ENCODE results near the gene GMDS. TPM values are rescaled to one million over a fixed set of nuclear protein-coding genes. Genes with fewer than 3 reads are reported as not detected.

GMDS gene
- total and polyA plus RNA-seq, 2 of the 8 experiments (the other 6 are each of a cell fraction or from before 2014, with no cell fraction given) = 16.8 to 50.0 TPM

GRCh38 chr6:2016040-2016439 is 229.4 kb downstream of the GMDS start:
- H2BK5ac ChIP-seq (ENCODE audit: low read depth, low read length) = no peak overlapping the region
- POLR2A ChIA-PET (ENCODE audit: partially characterized antibody) = no interaction called here
- no peak overlapping the region for H4K8ac ChIP-seq (ENCODE audit: extremely low read depth, insufficient read depth, low read length)
- H4K91ac ChIP-seq (replicated peaks; ENCODE audit: insufficient read length, low read length) = no peak overlapping the region
- H2BK120ac ChIP-seq (replicated peaks; ENCODE audit: low read depth, low read length) = no peak overlapping the region
- peaks cover 0 to 3% of the 10 kb centered on the region in 2 experiments; a peak in 1 of 4 replicates for H3K9me3 ChIP-seq (ENCODE audit: insufficient read depth in 2 of 2, low read depth in 1 of 2, low read length in 1 of 2)
- no peaks in the 10 kb centered on the region for H3K79me2 ChIP-seq (ENCODE audit: control insufficient read depth in 1 of 2, insufficient read depth in 2 of 2, low read length in 2 of 2)
- no peak overlapping the region for H2AK5ac ChIP-seq (ENCODE audit: low read depth, low read length)
- H3K79me1 ChIP-seq (ENCODE audit: low read depth, low read length) = no peaks in the 10 kb centered on the region
- no peak overlapping the region for H3K9ac ChIP-seq (replicated peaks in 1 of 4; ENCODE audit: extremely low read depth in 1 of 4, low read depth in 3 of 4, low read length in 3 of 4)
- H2BK12ac ChIP-seq (ENCODE audit: low read depth, low read length) = no peak overlapping the region
- H3K4me2 ChIP-seq (ENCODE audit: insufficient read depth in 1 of 2, low read depth in 2 of 2, low read length in 2 of 2) = no peak overlapping the region
- no peak overlapping the region for H2AFZ ChIP-seq (ENCODE audit: low read length)
- H2BK20ac ChIP-seq (ENCODE audit: low read length) = no peak overlapping the region
- H3K27me3 ChIP-seq (replicated peaks in 1 of 4; ENCODE audit: control insufficient read depth in 3 of 4, extremely low read depth in 1 of 4, insufficient read depth in 3 of 4, low read length in 3 of 4) = no peaks in the 10 kb centered on the region
- H3K36me3 ChIP-seq (ENCODE audit: control insufficient read depth in 2 of 4, insufficient read depth in 4 of 4, low read length in 3 of 4) = no peaks in the 10 kb centered on the region
- H3K18ac ChIP-seq (ENCODE audit: extremely low read depth, low read length) = no peak overlapping the region
- H3K4me3 ChIP-seq (ENCODE audit: extremely low read depth in 1 of 4, insufficient read depth in 2 of 4, low read depth in 3 of 4, low read length in 4 of 4) = no peak overlapping the region
- H3K4me1 ChIP-seq (replicated peaks in 1 of 4; ENCODE audit: control insufficient read depth in 3 of 4, insufficient read depth in 4 of 4, low read length in 3 of 4) = peaks cover 0 to under 1% (median 0%) of the 10 kb centered on the region in 4 experiments; a peak in 1 of 7 replicates
- no peaks in the 10 kb centered on the region for H4K20me1 ChIP-seq (replicated peaks in 1 of 2; ENCODE audit: control insufficient read depth in 1 of 2, insufficient read depth in 2 of 2, low read length in 2 of 2)
- no peak overlapping the region for H2BK15ac ChIP-seq (ENCODE audit: low read length)
- 84% methylated on average over 2 of the region's 4 CpGs; no CpG with 5 or more reads in 1 of the 2 experiments for WGBS, 2 experiments (ENCODE audit: extremely low coverage in 1 of 2, insufficient coverage in 1 of 2, insufficient read length in 1 of 2, insufficient replicate concordance in 2 of 2, low coverage in 1 of 2, low lambda C conversion rate in 2 of 2, missing lambda C conversion rate in 1 of 2)
- DNase-seq (ENCODE audit: low read depth in 1 of 2, low spot score in 2 of 2) = no peak
- H3K14ac ChIP-seq (ENCODE audit: insufficient read length) = no peak overlapping the region
- no peak for FAIRE-seq
- no peak for TF ChIP-seq YY1 (IDR thresholded peaks at IDR 0.05; ENCODE audit: low read depth, low read length)
- TF ChIP-seq BACH1 (IDR thresholded peaks at IDR 0.05; ENCODE audit: low read length) = no peak
- TF ChIP-seq EP300 (IDR thresholded peaks at IDR 0.05; ENCODE audit: borderline replicate concordance in 1 of 2, low read depth in 2 of 2, low read length in 2 of 2) = no peak
- TF ChIP-seq SIRT6 (IDR thresholded peaks at IDR 0.05; ENCODE audit: low read length) = no peak
- no peak for TF ChIP-seq CREB1 (IDR thresholded peaks at IDR 0.05)
- TF ChIP-seq POU5F1 (IDR thresholded peaks at IDR 0.05; ENCODE audit: low read depth, low read length) = no peak
- no peak for TF ChIP-seq SRF (IDR thresholded peaks at IDR 0.05; ENCODE audit: low read depth, low read length)
- CTCF ChIA-PET (ENCODE audit: partially characterized antibody) = no interaction called here
- H3K27ac ChIP-seq (ENCODE audit: low read depth, low read length) = no peak overlapping the region
- H3K23ac ChIP-seq (ENCODE audit: insufficient read length) = no peak overlapping the region
- no peak overlapping the region for H3K4ac ChIP-seq (replicated peaks; ENCODE audit: insufficient read length, low read depth, low read length)
- H4K5ac ChIP-seq (ENCODE audit: insufficient read length, low read depth, low read length) = no peak overlapping the region
- no peaks in the 10 kb centered on the region for H3K23me2 ChIP-seq (ENCODE audit: low read depth, low read length)
- H3K56ac ChIP-seq (replicated peaks; ENCODE audit: insufficient read length, low read depth, low read length) = no peak overlapping the region
